HG03045 (cell line): ENCODE measurements around the gene GLMP.

Experiments
- ATAC-seq: cut with Tn5 transposase; IDR thresholded peaks from one replicate; pipeline ENCODE4 v1.9.1; 2021; ENCODE audit warnings: mild to moderate bottlenecking, moderate library complexity; ENCODE audit not compliant: unreplicated experiment

GLMP gene

DNA sequence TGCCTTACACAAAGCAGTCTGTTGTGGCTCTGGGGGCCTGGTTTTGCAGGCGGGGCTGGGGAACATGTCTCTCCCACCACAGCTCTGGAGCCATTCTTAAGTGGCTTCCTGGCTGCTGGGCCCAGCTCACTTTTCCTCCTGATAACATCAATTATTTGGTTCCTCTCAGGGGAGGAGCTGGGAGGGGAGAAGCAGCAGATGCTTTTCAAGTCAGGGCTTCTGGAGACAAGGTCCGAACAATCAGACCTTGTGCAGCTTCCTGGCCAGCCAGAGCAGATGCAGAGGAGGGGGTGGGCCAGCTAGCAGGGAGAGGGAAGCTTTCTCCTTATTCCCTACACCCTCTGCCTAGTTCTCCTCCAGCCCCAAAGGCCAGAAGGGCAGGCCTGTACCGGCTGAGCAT lies 44.0 kb downstream of the GLMP start:
- no peak for ATAC-seq

DNA sequence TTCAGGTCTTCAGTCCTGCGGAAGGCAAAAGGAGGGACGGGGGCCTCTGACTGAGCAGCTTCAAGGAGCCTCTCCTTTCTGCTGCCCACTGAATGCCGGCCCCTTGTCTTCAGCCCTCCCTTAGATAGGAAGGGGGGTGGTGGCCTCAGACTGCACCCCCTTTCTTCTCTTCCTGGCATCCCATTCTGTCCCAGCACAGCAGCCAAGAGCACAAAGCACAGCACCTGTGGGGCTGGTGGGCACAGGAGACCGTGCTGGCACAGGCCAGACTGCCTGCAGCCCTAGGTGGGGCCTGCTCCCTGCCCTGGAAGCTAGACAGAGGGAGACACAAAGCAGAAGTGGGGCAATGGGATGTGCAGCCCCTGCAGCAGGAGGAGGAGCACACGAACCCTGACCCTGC lies 45.9 kb downstream of the GLMP start:
- ATAC-seq, result no peak

DNA sequence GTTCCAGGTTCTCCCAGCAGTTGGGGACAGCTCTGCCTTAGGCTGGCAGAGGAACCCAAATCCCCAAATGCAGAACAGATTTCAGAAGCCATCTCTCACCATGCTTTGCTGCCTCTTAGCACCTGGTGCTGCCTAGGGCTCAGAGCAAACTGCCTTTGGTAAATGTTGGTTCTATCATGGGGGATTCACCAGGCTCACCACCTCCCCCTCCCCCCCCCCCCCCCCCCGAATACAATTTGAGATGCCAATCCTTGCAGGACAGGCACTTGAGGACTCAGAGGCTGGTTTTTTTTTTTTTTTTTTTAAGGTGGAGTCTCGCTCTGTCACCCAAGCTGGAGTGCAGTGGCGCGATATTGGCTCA lies 47.2 kb downstream of the GLMP start:
- ATAC-seq, result no peak

DNA sequence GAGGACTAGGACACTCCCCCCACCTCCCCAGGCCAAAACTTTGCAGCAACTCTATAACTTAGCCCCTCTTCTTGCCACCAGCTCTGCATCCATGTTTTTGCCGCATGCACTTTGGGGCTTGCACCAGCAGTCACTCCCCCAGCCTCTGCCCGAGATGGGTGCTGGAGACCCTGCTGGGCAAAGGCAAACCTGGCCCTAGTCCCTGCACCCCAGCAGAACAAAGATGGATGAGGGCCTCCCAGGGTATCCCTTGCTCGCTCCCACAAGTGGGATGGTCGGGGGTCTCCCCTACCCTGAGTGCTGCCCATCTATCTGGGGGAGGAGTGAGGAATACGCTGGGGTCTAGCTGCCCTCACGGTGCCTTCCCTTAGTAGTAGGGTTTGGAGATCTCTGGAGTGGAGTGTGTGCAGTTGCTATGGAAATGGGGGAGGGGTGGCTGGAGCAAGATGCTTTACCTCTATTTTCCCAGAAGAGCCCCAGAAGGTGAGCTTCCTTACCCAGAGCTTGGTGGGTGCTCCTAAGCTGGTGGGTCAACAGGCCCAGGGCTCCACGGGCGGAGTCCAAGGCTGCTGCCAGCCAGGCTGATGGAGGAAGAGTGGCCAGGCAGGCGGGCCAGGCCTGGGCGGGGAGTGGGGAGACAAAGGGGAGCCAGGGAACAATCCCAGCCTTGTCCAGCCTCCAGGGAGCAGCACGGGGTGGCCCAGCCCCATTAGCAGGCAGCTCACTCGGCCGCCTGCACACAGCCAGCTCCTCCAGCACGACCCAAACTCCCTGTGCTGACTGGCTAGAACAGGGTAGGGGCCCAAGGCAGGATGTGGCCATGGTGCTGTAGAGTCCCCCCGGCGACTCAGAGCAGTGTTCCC lies 47.8 kb downstream of the GLMP start, which contains the start of gene PAQR6:
Gene PAQR6 (minus strand): TSS at position 597 of the 863 bp plus-strand sequence. CDS start 1,325 bp downstream, outside the sequence.
- ATAC-seq, result no peak

DNA sequence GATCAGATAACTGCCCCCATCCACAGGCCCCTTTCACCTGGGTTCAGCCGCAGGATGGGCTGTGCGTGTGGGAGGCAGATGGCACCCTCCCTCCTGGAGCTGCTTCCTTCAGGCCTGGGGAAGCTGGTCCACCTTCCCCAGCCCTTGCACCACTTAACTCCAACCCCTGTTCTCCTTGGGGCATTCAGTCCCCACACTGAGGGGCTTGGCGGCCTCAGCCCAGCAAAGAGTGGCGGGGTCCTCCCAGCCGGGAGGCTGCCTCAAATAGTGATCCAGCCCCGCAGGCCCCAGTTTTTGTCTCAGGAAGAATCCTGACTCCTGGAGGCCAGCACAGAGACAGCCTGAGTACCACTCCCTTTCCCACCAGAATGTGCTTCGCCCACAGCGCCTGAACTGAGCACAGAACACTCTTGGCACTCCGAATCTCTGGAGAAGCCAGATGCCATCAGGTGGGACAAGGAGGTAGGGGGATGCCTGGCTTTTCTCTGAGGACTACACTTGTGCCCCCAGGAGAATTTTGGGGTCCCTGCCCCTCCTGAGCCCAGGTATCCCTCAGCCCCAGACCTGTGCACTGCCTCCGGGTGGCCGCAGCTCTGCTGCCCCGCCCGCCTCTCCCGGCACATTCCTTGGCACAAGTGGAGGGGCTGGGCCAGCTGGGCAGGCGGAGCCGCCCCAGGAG lies 48.6 kb downstream of the GLMP start:
- no peak for ATAC-seq

DNA sequence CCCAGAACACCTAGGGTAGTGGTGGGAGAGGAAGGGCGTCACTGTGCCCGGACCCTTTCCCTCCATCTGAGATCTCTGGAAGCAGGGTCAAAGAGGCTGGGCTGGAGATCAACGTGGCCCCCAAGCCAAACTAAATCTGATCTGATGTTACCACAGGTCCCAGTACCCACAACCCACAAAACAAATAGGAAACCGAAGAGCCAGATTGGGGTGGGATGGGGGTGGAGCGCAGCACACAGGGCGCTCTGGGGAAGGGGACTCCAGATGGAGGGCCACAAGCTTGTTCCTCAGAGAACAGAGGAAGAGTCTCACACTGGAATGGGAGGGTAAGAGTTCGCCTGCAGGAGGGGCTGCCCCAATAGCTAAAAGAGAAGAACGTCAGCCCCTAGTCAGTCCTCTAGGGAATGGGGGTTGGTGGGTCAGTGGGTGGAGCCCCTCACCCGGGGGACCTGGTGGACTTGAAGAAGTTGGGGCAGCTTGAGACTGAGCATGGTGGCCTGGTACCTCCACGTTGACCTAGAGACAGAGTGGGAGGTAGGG lies 49.2 kb downstream of the GLMP start:
- ATAC-seq, result no peak

DNA sequence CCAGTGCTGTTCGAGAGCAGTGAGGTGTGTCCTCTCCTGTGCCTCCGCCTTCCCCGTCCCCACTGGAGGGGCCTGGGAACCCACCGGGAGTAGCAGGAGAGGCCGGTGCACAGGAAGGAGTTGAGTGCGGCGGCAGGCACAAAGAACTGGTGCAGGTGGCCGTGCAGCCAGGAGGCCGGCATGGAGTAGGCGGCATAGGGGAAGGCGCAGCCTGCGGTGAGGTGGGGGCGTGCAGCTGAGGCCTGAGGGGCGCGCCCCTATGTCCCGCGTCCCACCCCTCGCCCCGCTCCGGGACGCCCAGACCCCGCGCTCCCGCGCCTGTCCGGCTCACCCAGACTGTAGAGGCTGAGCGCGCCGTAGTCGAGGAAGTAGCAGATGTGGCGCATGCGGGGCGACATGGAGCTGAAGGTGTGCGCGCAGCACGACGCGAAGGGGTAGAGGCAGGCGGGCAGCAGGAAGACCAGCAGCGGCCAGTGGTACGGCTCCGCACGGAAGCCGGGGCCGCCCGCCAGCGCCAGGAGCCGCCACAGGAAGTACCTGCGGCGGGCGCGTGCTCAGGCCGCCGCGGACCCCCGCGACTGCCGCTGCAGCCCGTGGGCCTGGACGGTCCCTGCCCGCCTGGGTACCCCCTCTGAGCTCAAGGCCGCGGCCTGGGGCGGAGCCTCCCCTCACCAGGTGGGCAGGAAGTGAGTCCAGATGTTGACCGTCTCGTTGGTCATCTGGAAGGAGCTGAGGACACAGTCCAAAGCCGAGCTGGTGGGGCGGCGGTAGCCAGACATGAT lies 49.8 kb downstream of the GLMP start:
- ATAC-seq, result no peak

DNA sequence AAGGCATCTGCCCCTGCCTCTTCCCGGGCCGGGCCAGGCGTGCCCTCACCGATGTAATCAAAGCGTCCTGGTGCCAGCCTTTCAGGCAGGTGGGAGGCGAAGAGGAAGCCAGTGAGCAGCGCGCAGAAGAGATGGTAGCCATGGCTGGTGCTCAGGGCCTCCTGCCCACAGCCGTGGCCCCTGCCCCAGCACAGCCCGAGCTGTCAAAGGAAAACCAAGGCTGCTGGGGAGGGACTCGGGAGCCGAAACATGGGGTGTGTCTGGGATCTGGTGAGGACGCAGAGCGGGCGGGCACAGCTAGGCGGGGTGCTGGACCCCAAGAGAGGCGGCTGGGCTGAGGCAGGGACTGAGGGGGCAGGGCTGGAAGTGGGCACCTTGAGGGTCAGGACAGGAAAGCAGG lies 50.8 kb downstream of the GLMP start:
- ATAC-seq, result no peak

DNA sequence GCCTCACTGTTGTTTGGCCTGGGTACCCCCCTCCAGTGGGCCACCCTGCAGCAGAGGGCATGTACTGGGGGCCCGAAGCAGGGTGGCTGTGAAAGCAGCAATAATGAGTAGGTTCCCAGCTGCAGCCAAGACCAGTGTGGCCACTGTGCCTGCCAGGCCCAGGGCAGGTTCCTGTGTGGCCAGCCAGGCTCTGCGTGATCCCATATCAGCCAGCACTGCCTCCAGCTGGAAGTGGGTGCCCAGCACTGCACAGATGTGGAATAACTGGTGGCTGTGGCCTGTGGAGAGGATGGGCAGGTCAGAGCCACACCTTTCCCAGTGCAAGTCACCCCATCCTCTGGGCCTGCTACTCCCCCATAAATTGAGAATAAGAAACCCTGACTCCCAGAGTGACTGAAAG lies 51.4 kb downstream of the GLMP start:
- ATAC-seq, result no peak

DNA sequence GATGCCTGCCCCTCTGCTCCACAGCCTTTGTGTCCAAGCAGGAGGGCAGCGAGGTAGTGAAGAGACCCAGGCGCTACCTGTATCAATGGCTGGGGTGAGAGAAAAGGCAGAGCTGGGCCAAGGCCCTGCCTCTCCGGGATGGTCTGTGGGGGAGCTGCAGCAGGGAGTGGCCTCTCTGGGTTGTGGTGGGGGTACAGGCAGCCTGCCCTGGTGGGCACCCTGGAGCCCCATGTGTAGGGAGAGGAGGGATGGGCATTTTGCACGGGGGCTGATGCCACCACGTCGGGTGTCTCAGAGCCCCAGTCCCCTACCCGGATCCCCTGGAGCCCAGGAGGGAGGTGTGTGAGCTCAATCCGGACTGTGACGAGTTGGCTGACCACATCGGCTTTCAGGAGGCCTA lies 52.7 kb downstream of the GLMP start:
- no peak for ATAC-seq
